IMR-90 (cell line): Measurements from ENCODE around the gene PDHB. TPM values are rescaled to one million over a fixed set of nuclear protein-coding genes. Genes with fewer than 3 reads are reported as not detected.
"Not testable (repeated sequence)": the region's sequence is repeated elsewhere in the genome, so short reads cannot be mapped to it uniquely, and the experiment has no call there.

Experiments
- ATAC-seq: fragments of 200-7000 bp; cut with Tn5 transposase; 2 replicates; pipeline ENCODE4 v1.9.1; 2020; ENCODE audit warnings: low read depth, mild to moderate bottlenecking, moderate library complexity
- BruUV-seq: library from RNA; stranded (reverse); fragments of 400-500 nt; replicated peaks from 2 replicates; lab custom pipeline; 2021; lab: Mats Ljungman, UMichigan
- CTCF ChIA-PET: fragments of 300-600 bp; formaldehyde crosslinking; extraction: SDS; loops from one replicate; lab custom pipeline; 2021; ENCODE audit warnings: antibody characterized with exemption; lab: Yijun Ruan, JAX
- POLR2A ChIA-PET: fragments of 300-600 bp; sonication (Branson Sonifier 250); formaldehyde crosslinking; loops from one replicate; lab custom pipeline; 2022; ENCODE audit warnings: antibody characterized with exemption; ENCODE audit not compliant: unreplicated experiment; lab: Charles Lee
- DNase-seq: peaks from one replicate; pipeline ENCODE4 v3.0.0; 2013
- H2AFZ ChIP-seq: replicated peaks from 2 replicates; pipeline ENCODE3; 2013; ENCODE audit warnings: low read length, mild to moderate bottlenecking; ENCODE audit not compliant: poor library complexity
- H2AK5ac ChIP-seq: 2 replicates; pipeline ENCODE4 v1.6.1; 2013; ENCODE audit warnings: low read depth, low read length, inconsistent platforms
- H2AK9ac ChIP-seq: replicated peaks from 2 replicates; pipeline ENCODE3; 2013; ENCODE audit warnings: mild to moderate bottlenecking, low read depth, low read length, moderate library complexity; ENCODE audit not compliant: poor library complexity
- H2BK120ac ChIP-seq: 2 replicates; pipeline ENCODE4 v1.6.1; 2013; ENCODE audit warnings: low read depth, low read length, inconsistent platforms
- H2BK15ac ChIP-seq: 3 replicates; pipeline ENCODE4 v1.6.1; 2013; ENCODE audit warnings: low read depth, low read length, inconsistent platforms
- H2BK20ac ChIP-seq: 2 replicates; pipeline ENCODE4 v1.6.1; 2013; ENCODE audit warnings: low read depth, mild to moderate bottlenecking, inconsistent platforms, low read length, moderate library complexity
- H2BK5ac ChIP-seq: 2 replicates; pipeline ENCODE4 v1.6.1; 2013; ENCODE audit warnings: mild to moderate bottlenecking, low read depth, low read length, inconsistent platforms; ENCODE audit not compliant: poor library complexity, severe bottlenecking
- H3K14ac ChIP-seq: replicated peaks from 2 replicates; pipeline ENCODE4 v1.6.1; 2013; ENCODE audit warnings: low read depth, low read length, inconsistent platforms
- H3K18ac ChIP-seq: 2 replicates; pipeline ENCODE4 v1.6.1; 2013; ENCODE audit warnings: low read depth, low read length, control low read depth
- H3K23ac ChIP-seq: 2 replicates; pipeline ENCODE4 v1.6.1; 2013; ENCODE audit warnings: low read depth, low read length, inconsistent platforms
- H3K27ac ChIP-seq: 2 replicates; pipeline ENCODE4 v1.5.1; 2013; ENCODE audit warnings: mild to moderate bottlenecking, control low read depth, low read length; ENCODE audit not compliant: insufficient read depth
- H3K27me3 ChIP-seq: 2 replicates; pipeline ENCODE4 v1.6.1; 2013; ENCODE audit warnings: low read length; ENCODE audit not compliant: control insufficient read depth, insufficient read depth
- H3K36me3 ChIP-seq: 2 replicates; pipeline ENCODE4 v1.6.1; 2013; ENCODE audit warnings: low read length, mixed read lengths; ENCODE audit not compliant: control insufficient read depth, insufficient read depth
- H3K4ac ChIP-seq: 2 replicates; pipeline ENCODE4 v1.6.1; 2013; ENCODE audit warnings: low read depth, low read length, inconsistent platforms
- H3K4me1 ChIP-seq: 2 replicates; pipeline ENCODE4 v1.6.1; 2013; ENCODE audit warnings: low read length, mixed read lengths; ENCODE audit not compliant: control insufficient read depth, insufficient read depth
- H3K4me2 ChIP-seq: 2 replicates; pipeline ENCODE4 v1.6.1; 2013; ENCODE audit warnings: low read depth, mild to moderate bottlenecking, control low read depth, low read length, moderate library complexity
- H3K4me3 ChIP-seq: 2 replicates; pipeline ENCODE4 v1.5.1; 2013; ENCODE audit warnings: low read depth, mild to moderate bottlenecking, control low read depth, low read length, moderate library complexity; ENCODE audit not compliant: insufficient read depth
- H3K56ac ChIP-seq: 2 replicates; pipeline ENCODE4 v1.6.1; 2013; ENCODE audit warnings: low read length, inconsistent platforms; ENCODE audit not compliant: insufficient read depth; ENCODE audit errors: extremely low read depth
- H3K79me1 ChIP-seq, 2 experiments: 2 replicates each; pipeline ENCODE4 v1.6.1; 2013; ENCODE audit warnings: low read length in 2 of 2, inconsistent platforms in 1 of 2, low read depth in 1 of 2
- H3K9ac ChIP-seq: 2 replicates; pipeline ENCODE4 v1.6.1; 2013; ENCODE audit warnings: low read depth, low read length, control low read depth
- H3K9me1 ChIP-seq: 2 replicates; pipeline ENCODE4 v1.6.1; 2013; ENCODE audit warnings: low read length, inconsistent platforms; ENCODE audit not compliant: insufficient read depth
- H3K9me3 ChIP-seq: 2 replicates; pipeline ENCODE4 v1.6.1; 2013; ENCODE audit warnings: low read length; ENCODE audit not compliant: control insufficient read depth, insufficient read depth
- H4K20me1 ChIP-seq: 2 replicates; pipeline ENCODE4 v1.6.1; 2013; ENCODE audit warnings: low read length, inconsistent platforms; ENCODE audit not compliant: insufficient read depth
- H4K5ac ChIP-seq: 2 replicates; pipeline ENCODE4 v1.6.1; 2013; ENCODE audit warnings: mild to moderate bottlenecking, low read depth, low read length, control low read depth
- H4K8ac ChIP-seq, 2 experiments: 2 replicates each; pipeline ENCODE4 v1.6.1; 2013; ENCODE audit warnings: low read depth in 2 of 2, low read length in 2 of 2, control low read depth in 1 of 2, inconsistent platforms in 1 of 2
- H4K91ac ChIP-seq: 2 replicates; pipeline ENCODE4 v1.6.1; 2013; ENCODE audit warnings: low read depth, low read length, inconsistent platforms; ENCODE audit not compliant: insufficient read depth
- WGBS, 2 experiments: methylation state at CpG; one replicate each; pipeline versions ENCODE4 v1.1.5 to v1.1.7; 2013; ENCODE audit warnings: missing lambda C conversion rate in 2 of 2; ENCODE audit not compliant: insufficient read length in 1 of 2; ENCODE audit errors: extremely low coverage in 2 of 2; 5-methylcytosine and 5-hydroxymethylcytosine counted together
- dilution Hi-C: fragments of 300-500 bp; cut with HindIII; formaldehyde crosslinking; loops from one replicate; pipeline ENCODE4 v1.14.3; 2018; ENCODE audit warnings: low sequenced_read_pairs; ENCODE audit not compliant: unreplicated experiment
- in situ Hi-C: fragments of 300-500 bp; cut with MboI; formaldehyde crosslinking; loops from 3 replicates; pipeline ENCODE4 v1.14.3; 2019; ENCODE audit warnings: low sequenced_read_pairs, inconsistent platforms, mixed read lengths
- intact Hi-C: fragments of 100-400 bp; cut with micrococcal nuclease; formaldehyde crosslinking; loops from 2 replicates; pipeline ENCODE4 v1.10.0; 2022
- polyA plus RNA-seq, 3 experiments: library from polyadenylated mRNA; depleted of rRNA; stranded (reverse); fragments of >200 nt; gene quantifications; 2 replicates each; pipeline ENCODE4 v1.2.3, GENCODE V29; 2012; ENCODE audit warnings: low replicate concordance in 1 of 3
- total RNA-seq: library from RNA; depleted of rRNA; stranded (reverse); fragments of >200 nt; gene quantifications from 2 replicates; pipeline ENCODE4 v1.2.3, GENCODE V29; 2012

PDHB gene
- total and polyA plus RNA-seq, 2 of the 4 experiments (the other 2 are of a cell fraction) = 69.2 to 73.5 TPM

- H3K9me3 ChIP-seq, H3K4me3 ChIP-seq, H3K56ac ChIP-seq, H3K27me3 ChIP-seq, in situ Hi-C loops, H3K36me3 ChIP-seq, H3K23ac ChIP-seq, H3K18ac ChIP-seq, H2AK9ac ChIP-seq, ATAC-seq, POLR2A ChIA-PET, H3K79me1 ChIP-seq, H2BK5ac ChIP-seq, H4K91ac ChIP-seq, H3K4me1 ChIP-seq, CTCF ChIA-PET, H2BK20ac ChIP-seq, H3K9ac ChIP-seq, H3K4ac ChIP-seq, H4K8ac ChIP-seq, DNase-seq, H3K27ac ChIP-seq, H2AK5ac ChIP-seq, H2BK15ac ChIP-seq, H4K5ac ChIP-seq, H2BK120ac ChIP-seq, H3K14ac ChIP-seq, BruUV-seq, H3K9me1 ChIP-seq, H3K4me2 ChIP-seq, H4K20me1 ChIP-seq, dilution Hi-C loops, H2AFZ ChIP-seq: not testable (repeated sequence)
- 77% methylated on average over 3 of the region's 6 CpGs; no CpG with 5 or more reads in 1 of the 2 experiments for WGBS, 2 experiments
- intact Hi-C loops = loop anchor here (2.0 kb wide), 1 partner anchor 14 kb away; no protein-coding TSS in a partner anchor
Measured at GRCh38 chr3:58440996-58441355, 7.3 kb upstream of the PDHB start.

- H3K4me2 ChIP-seq, H4K5ac ChIP-seq, H3K9ac ChIP-seq, H2BK120ac ChIP-seq, H3K27ac ChIP-seq, H3K14ac ChIP-seq, H3K18ac ChIP-seq, H2BK20ac ChIP-seq, H2AFZ ChIP-seq, POLR2A ChIA-PET, H2BK15ac ChIP-seq, H3K36me3 ChIP-seq, CTCF ChIA-PET, H3K4ac ChIP-seq, H2AK5ac ChIP-seq, H3K4me3 ChIP-seq, H3K56ac ChIP-seq, H3K9me1 ChIP-seq, H4K8ac ChIP-seq, H4K20me1 ChIP-seq, BruUV-seq, H3K9me3 ChIP-seq, H2AK9ac ChIP-seq, in situ Hi-C loops, dilution Hi-C loops, H4K91ac ChIP-seq, H3K27me3 ChIP-seq, H2BK5ac ChIP-seq, DNase-seq, H3K23ac ChIP-seq, ATAC-seq: not testable (repeated sequence)
- Histone ChIP-seq H3K4me1 (peaks cover 14% of the 10 kb centered on the region), H3K79me1 (peaks cover 5 to 15% of the 10 kb centered on the region in 2 experiments; a peak in 2 of 4 replicates)
- 77% methylated on average over 8 of the region's 8 CpGs; no CpG with 5 or more reads in 1 of the 2 experiments for WGBS, 2 experiments
- intact Hi-C loops = loop anchor here (5.0 kb wide), 1 partner anchor 35 kb away; no protein-coding TSS in a partner anchor
Measured at GRCh38 chr3:58437276-58437675, 3.6 kb upstream of the PDHB start.
